ENCODE data around the gene CDC25B. TPM values are rescaled to one million over a fixed set of nuclear protein-coding genes. Genes with fewer than 3 reads are reported as not detected.

The CDC25B gene
- total and polyA plus RNA-seq, 2 of the 13 experiments (the other 11 are each of a cell fraction or from before 2014, with no cell fraction given), result 14.5 to 19.4 TPM

GRCh38 chr20:3846378-3846739 is 50.2 kb downstream of the CDC25B start (continued):
- TF ChIP-seq RERE (CRISPR knock-in tag; IDR thresholded peaks at IDR 0.05; ENCODE audit: low read depth), result no peak; the same call in 1 of the 2 replicates
- peak; percentile 40 for TF ChIP-seq ZKSCAN8 (CRISPR knock-in tag; IDR thresholded peaks at IDR 0.05; ENCODE audit: borderline replicate concordance)
- TF ChIP-seq SSRP1 (CRISPR knock-in tag; IDR thresholded peaks at IDR 0.05), result no peak
- TF ChIP-seq MYC (CRISPR knock-in tag; IDR thresholded peaks at IDR 0.05; ENCODE audit: borderline replicate concordance), result no peak
- TF ChIP-seq ETS1 (CRISPR knock-in tag; IDR thresholded peaks at IDR 0.05), result peak; percentile 94; the same call in 1 of the 2 replicates
- no peak for TF ChIP-seq SPEN (CRISPR knock-in tag; IDR thresholded peaks at IDR 0.05; ENCODE audit: low read depth)
- TF ChIP-seq KLF6 (CRISPR knock-in tag; IDR thresholded peaks at IDR 0.05), result no peak
- no peak for TF ChIP-seq FLYWCH1 (CRISPR knock-in tag; IDR thresholded peaks at IDR 0.05)
- no peak; the same call in 1 of the 2 replicates for TF ChIP-seq ZMYM3 (CRISPR knock-in tag; IDR thresholded peaks at IDR 0.05)
- no peak; the same call in 1 of the 2 replicates for TF ChIP-seq WIZ (CRISPR knock-in tag; IDR thresholded peaks at IDR 0.05)
- TF ChIP-seq YEATS4 (CRISPR knock-in tag; IDR thresholded peaks at IDR 0.05; ENCODE audit: borderline replicate concordance), result no peak; the same call in 1 of the 2 replicates
- no peak for TF ChIP-seq GLMP (CRISPR knock-in tag; IDR thresholded peaks at IDR 0.05; ENCODE audit: borderline replicate concordance)
- no peak for TF ChIP-seq ZNF550 (CRISPR knock-in tag; IDR thresholded peaks at IDR 0.05; ENCODE audit: borderline replicate concordance)
- TF ChIP-seq UBTF (CRISPR knock-in tag; IDR thresholded peaks at IDR 0.05), result no peak
- no peak; the same call in 1 of the 2 replicates for TF ChIP-seq HDAC1 (CRISPR knock-in tag; IDR thresholded peaks at IDR 0.05)
- TF ChIP-seq SIN3A (IDR thresholded peaks at IDR 0.05; ENCODE audit: borderline replicate concordance, low read depth, low read length), result no peak
- no peak for TF ChIP-seq BCL6 (CRISPR knock-in tag; IDR thresholded peaks at IDR 0.05)
- TF ChIP-seq DBP (CRISPR knock-in tag; IDR thresholded peaks at IDR 0.05; ENCODE audit: not compliant biosample characterization), result no peak
- TF ChIP-seq THAP7 (CRISPR knock-in tag; IDR thresholded peaks at IDR 0.05), result no peak; the same call in 1 of the 2 replicates

Data from HepG2 (cell line).